Panc1 (cell line): ENCODE results near the gene B9D1. TPM values are rescaled to one million over a fixed set of nuclear protein-coding genes. Genes with fewer than 3 reads are reported as not detected.

Source experiments
- ATAC-seq: fragments of 200-7000 bp; cut with Tn5 transposase; 2 replicates; pipeline ENCODE4 v1.9.1; 2020; ENCODE audit warnings: mild to moderate bottlenecking, moderate library complexity
- BruUV-seq: library from RNA; stranded (reverse); fragments of 400-500 nt; replicated peaks from 2 replicates; lab custom pipeline; 2021; lab: Mats Ljungman, UMichigan
- CTCF ChIA-PET: fragments of 300-600 bp; sonication (Branson Sonifier 250); formaldehyde crosslinking; loops from one replicate; lab custom pipeline; 2022; ENCODE audit warnings: antibody characterized with exemption; lab: Charles Lee
- POLR2A ChIA-PET: fragments of 300-600 bp; sonication (Branson Sonifier 250); formaldehyde crosslinking; loops from one replicate; lab custom pipeline; 2022; ENCODE audit warnings: antibody characterized with exemption; lab: Charles Lee
- DNase-seq: peaks from one replicate; pipeline ENCODE4 v3.0.0-alpha.2; 2010; ENCODE audit warnings: low read depth, low spot score
- H3K27ac ChIP-seq: 2 replicates; pipeline ENCODE4 v1.5.1; 2011; ENCODE audit warnings: mild to moderate bottlenecking, low read length, inconsistent platforms
- H3K27me3 ChIP-seq: fragments of 200-500 bp; sonication (Bioruptor generic); 2 replicates; pipeline ENCODE4 v1.6.0; 2014; ENCODE audit warnings: low read length, inconsistent platforms; ENCODE audit not compliant: control insufficient read depth, insufficient read depth
- H3K36me3 ChIP-seq: fragments of 200-500 bp; sonication (Bioruptor generic); 2 replicates; pipeline ENCODE4 v1.5.1; 2014; ENCODE audit warnings: inconsistent platforms, mild to moderate bottlenecking, low read length, moderate library complexity; ENCODE audit not compliant: control insufficient read depth, insufficient read depth
- H3K4me1 ChIP-seq: 2 replicates; pipeline ENCODE4 v1.5.1; 2011; ENCODE audit warnings: inconsistent platforms, mild to moderate bottlenecking, low read length, moderate library complexity; ENCODE audit not compliant: control insufficient read depth, insufficient read depth
- H3K4me3 ChIP-seq, 2 experiments: 2 replicates each; pipeline ENCODE4 v1.5.1; 2011 to 2012; ENCODE audit warnings: low read depth in 2 of 2, low read length in 2 of 2, mild to moderate bottlenecking in 2 of 2, inconsistent platforms in 1 of 2, moderate library complexity in 1 of 2
- H3K9me3 ChIP-seq: fragments of 200-500 bp; sonication (Bioruptor generic); 2 replicates; pipeline ENCODE4 v1.5.1; 2014; ENCODE audit warnings: low read depth, mild to moderate bottlenecking, inconsistent platforms, low read length, moderate library complexity; ENCODE audit not compliant: control insufficient read depth, insufficient read depth
- POLR2AphosphoS5 ChIP-seq: IDR thresholded peaks from 2 replicates; pipeline ENCODE4 v1.6.1; 2012; ENCODE audit warnings: mild to moderate bottlenecking, low read depth, low read length, moderate library complexity
- SIN3A ChIP-seq: IDR thresholded peaks from 2 replicates; pipeline ENCODE4 v1.6.1; 2012; ENCODE audit warnings: low read depth, mild to moderate bottlenecking, low read length, moderate library complexity, borderline replicate concordance; ENCODE audit not compliant: insufficient read depth
- TCF7L2 ChIP-seq: IDR thresholded peaks from 2 replicates; pipeline ENCODE4 v1.6.1; 2011; ENCODE audit warnings: mild to moderate bottlenecking, low read depth, low read length, inconsistent platforms
- in situ Hi-C: cut with HindIII; loops from 2 replicates; pipeline ENCODE4 v1.10.0; 2016; ENCODE audit warnings: low sequenced_read_pairs, low pct_unique_long_range_greater_than_20kb
- intact Hi-C: fragments of 100-400 bp; cut with micrococcal nuclease; formaldehyde crosslinking; loops from one replicate; pipeline ENCODE4 v1.10.0; 2022; ENCODE audit not compliant: unreplicated experiment
- total RNA-seq: library from RNA; stranded (reverse); gene quantifications from one replicate; pipeline ENCODE4 v1.2.1, GENCODE V29; 2021; ENCODE audit not compliant: unreplicated experiment
- TF ChIP-seq, protein P1 (sequence below): fragments of 450-650 bp; IDR thresholded peaks from 2 replicates; pipeline ENCODE4 v1.5.1; 2017; ENCODE audit warnings: mild to moderate bottlenecking
- TF ChIP-seq, protein P2 (sequence below), 2 experiments: IDR thresholded peaks; 2 replicates each; pipeline ENCODE4 v1.6.1; 2011 to 2012; ENCODE audit warnings: low read depth in 2 of 2, control low read depth in 1 of 2, low read length in 1 of 2, mild to moderate bottlenecking in 1 of 2, moderate library complexity in 1 of 2; ENCODE audit not compliant: insufficient read depth in 1 of 2

Gene B9D1
- total RNA-seq, 1 experiment from 2014 or later: 19.1 TPM

DNA sequence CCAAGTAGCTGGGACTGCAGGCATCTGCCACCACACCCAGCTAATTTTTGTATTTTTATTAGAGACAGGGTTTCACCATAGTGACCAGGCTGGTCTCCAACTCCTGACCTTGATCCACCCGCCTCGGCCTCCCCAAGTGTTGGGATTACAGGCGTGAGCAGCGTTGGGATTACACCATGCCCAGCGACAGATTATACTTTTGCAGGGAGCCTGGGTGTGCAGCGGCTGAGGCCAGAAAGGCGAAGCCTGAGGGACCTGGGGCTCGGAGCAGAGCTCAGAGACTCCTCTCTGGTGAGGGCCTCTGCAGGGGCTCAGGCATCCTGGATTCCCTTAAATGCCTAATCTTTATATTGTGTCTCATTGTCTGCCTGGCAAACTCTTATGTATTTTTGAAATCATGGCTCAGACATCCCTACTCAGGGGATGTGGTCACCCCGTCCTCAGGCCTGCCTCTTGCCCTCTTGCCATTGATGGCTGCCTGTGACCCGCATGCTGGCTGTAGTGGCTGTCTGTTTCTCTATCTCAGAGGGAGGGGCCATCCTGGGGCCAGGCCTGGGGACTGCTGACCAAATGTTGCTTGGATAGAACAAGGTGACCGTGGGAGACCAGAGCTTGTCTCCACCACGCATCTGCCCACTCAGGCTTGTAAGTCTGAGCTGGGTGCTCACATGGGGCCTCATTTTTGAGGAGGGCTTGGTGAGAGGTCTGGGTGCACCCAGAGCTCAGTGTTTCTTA lies 42.6 kb downstream of the B9D1 start:
- H3K4me1 ChIP-seq: no peaks in the 10 kb centered on the region
- POLR2A ChIA-PET: no interaction called here
- H3K9me3 ChIP-seq: peaks cover under 1% of the 10 kb centered on the region; the same call in 1 of the 2 replicates
- TF ChIP-seq, protein P1, sequence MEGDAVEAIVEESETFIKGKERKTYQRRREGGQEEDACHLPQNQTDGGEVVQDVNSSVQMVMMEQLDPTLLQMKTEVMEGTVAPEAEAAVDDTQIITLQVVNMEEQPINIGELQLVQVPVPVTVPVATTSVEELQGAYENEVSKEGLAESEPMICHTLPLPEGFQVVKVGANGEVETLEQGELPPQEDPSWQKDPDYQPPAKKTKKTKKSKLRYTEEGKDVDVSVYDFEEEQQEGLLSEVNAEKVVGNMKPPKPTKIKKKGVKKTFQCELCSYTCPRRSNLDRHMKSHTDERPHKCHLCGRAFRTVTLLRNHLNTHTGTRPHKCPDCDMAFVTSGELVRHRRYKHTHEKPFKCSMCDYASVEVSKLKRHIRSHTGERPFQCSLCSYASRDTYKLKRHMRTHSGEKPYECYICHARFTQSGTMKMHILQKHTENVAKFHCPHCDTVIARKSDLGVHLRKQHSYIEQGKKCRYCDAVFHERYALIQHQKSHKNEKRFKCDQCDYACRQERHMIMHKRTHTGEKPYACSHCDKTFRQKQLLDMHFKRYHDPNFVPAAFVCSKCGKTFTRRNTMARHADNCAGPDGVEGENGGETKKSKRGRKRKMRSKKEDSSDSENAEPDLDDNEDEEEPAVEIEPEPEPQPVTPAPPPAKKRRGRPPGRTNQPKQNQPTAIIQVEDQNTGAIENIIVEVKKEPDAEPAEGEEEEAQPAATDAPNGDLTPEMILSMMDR: no peak
- TF ChIP-seq POLR2AphosphoS5 (no peak), SIN3A (no peak), TCF7L2 (no peak)
- TF ChIP-seq, protein P2, sequence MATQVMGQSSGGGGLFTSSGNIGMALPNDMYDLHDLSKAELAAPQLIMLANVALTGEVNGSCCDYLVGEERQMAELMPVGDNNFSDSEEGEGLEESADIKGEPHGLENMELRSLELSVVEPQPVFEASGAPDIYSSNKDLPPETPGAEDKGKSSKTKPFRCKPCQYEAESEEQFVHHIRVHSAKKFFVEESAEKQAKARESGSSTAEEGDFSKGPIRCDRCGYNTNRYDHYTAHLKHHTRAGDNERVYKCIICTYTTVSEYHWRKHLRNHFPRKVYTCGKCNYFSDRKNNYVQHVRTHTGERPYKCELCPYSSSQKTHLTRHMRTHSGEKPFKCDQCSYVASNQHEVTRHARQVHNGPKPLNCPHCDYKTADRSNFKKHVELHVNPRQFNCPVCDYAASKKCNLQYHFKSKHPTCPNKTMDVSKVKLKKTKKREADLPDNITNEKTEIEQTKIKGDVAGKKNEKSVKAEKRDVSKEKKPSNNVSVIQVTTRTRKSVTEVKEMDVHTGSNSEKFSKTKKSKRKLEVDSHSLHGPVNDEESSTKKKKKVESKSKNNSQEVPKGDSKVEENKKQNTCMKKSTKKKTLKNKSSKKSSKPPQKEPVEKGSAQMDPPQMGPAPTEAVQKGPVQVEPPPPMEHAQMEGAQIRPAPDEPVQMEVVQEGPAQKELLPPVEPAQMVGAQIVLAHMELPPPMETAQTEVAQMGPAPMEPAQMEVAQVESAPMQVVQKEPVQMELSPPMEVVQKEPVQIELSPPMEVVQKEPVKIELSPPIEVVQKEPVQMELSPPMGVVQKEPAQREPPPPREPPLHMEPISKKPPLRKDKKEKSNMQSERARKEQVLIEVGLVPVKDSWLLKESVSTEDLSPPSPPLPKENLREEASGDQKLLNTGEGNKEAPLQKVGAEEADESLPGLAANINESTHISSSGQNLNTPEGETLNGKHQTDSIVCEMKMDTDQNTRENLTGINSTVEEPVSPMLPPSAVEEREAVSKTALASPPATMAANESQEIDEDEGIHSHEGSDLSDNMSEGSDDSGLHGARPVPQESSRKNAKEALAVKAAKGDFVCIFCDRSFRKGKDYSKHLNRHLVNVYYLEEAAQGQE (IDR thresholded peaks at IDR 0.05; ENCODE audit: insufficient read depth in 1 of 2, low read depth in 2 of 2, low read length in 1 of 2): no peak
- BruUV-seq: no TSS peak
- no peak overlapping the region for H3K27ac ChIP-seq
- H3K36me3 ChIP-seq: no peaks in the 10 kb centered on the region; the same call in 1 of the 2 replicates
- CTCF ChIA-PET: no interaction called here
- H3K27me3 ChIP-seq: no peaks in the 10 kb centered on the region
- H3K4me3 ChIP-seq: no peak overlapping the region
- DNase-seq (no peak), ATAC-seq (no peak)
- intact Hi-C loops: no loop called here
- in situ Hi-C loops: no loop called here

DNA sequence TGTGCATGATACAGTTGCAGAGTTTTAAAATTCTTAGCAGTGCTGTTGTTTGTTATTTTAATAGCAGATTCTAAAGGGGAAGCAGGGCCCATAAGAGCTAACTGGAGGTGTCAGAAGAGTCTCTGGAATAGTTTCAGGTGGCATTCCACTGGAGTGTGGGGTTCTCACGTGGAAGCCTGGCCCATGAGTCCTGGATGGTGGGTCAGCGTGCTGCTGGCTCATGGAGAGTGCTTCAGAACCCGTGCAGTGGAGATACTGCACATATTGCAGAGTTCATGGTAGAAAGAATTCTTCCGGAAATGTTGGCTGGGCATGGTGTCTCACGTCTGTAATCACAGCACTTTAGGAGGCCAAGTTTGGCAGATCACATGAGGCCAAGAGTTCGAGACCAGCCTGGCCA lies 43.9 kb downstream of the B9D1 start:
- ATAC-seq (no peak), DNase-seq (no peak)
- TF ChIP-seq, protein P1: no peak
- TF ChIP-seq, protein P2 (IDR thresholded peaks at IDR 0.05; ENCODE audit: insufficient read depth in 1 of 2, low read depth in 2 of 2, low read length in 1 of 2): no peak
- TF ChIP-seq POLR2AphosphoS5 (no peak), TCF7L2 (no peak), SIN3A (no peak)
- no peak overlapping the region for H3K4me3 ChIP-seq
- no TSS peak for BruUV-seq
- in situ Hi-C loops: no loop called here
- ChIA-PET POLR2A (no interaction called here), CTCF (no interaction called here)
- H3K27ac ChIP-seq: no peak overlapping the region
- intact Hi-C loops: no loop called here
- no peaks in the 10 kb centered on the region for H3K4me1 ChIP-seq
- no peaks in the 10 kb centered on the region for H3K9me3 ChIP-seq
- no peaks in the 10 kb centered on the region; the same call in 1 of the 2 replicates for H3K36me3 ChIP-seq
- H3K27me3 ChIP-seq: no peaks in the 10 kb centered on the region
